DOHH2 (cell line): ENCODE results near the gene CNBP.

ENCODE experiments used
- EZH2phosphoT487 ChIP-seq: fragments of 200-600 bp; sonication (generic); IDR thresholded peaks from 2 replicates; pipeline ENCODE4 v1.6.1; 2017; ENCODE audit warnings: borderline replicate concordance, mild to moderate bottlenecking, antibody characterized with exemption, low read length, moderate library complexity, mixed read lengths
- TF ChIP-seq, protein P1 (sequence below): fragments of 200-600 bp; sonication (generic); IDR thresholded peaks from one replicate; pipeline ENCODE4 v1.5.1; 2014; ENCODE audit warnings: antibody characterized with exemption, mild to moderate bottlenecking, low read depth, low read length; ENCODE audit not compliant: poor library complexity, severe bottlenecking

DNA sequence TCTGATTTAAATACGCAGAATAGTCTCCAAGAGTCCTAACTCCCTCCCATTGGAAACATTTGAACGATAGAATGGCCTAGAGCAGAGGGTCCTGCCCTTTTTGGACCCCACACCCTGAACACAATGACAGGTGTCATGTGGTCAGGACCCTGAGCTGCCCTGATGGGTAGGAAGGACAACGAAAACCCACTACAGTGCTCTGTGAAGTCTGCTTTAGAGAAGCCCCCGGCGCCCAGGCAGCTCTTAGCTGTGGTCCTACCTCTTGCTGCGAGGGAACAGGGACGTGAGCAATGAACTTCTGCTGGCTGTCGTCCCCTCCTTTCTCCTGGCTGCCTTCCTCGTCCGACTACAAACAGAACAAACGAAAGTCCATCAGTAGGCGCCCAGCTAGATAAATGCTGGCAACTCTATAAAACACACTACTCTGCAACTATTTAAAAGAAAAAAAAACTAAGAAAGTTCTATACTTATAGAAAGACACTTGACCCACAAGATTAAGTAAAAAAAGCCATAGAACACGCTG is 53.3 kb downstream of the CNBP start:
- TF ChIP-seq, protein P1, sequence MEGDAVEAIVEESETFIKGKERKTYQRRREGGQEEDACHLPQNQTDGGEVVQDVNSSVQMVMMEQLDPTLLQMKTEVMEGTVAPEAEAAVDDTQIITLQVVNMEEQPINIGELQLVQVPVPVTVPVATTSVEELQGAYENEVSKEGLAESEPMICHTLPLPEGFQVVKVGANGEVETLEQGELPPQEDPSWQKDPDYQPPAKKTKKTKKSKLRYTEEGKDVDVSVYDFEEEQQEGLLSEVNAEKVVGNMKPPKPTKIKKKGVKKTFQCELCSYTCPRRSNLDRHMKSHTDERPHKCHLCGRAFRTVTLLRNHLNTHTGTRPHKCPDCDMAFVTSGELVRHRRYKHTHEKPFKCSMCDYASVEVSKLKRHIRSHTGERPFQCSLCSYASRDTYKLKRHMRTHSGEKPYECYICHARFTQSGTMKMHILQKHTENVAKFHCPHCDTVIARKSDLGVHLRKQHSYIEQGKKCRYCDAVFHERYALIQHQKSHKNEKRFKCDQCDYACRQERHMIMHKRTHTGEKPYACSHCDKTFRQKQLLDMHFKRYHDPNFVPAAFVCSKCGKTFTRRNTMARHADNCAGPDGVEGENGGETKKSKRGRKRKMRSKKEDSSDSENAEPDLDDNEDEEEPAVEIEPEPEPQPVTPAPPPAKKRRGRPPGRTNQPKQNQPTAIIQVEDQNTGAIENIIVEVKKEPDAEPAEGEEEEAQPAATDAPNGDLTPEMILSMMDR, result no peak
- no peak for TF ChIP-seq EZH2phosphoT487
